Measurements from ENCODE around the gene ZNF502.
"Not testable (repeated sequence)": the region's sequence is repeated elsewhere in the genome, so short reads cannot be mapped to it uniquely, and the experiment has no call there.

Gene ZNF502

GRCh38 chr3:44712455-44713075 is at the start of gene ZNF502:
Gene ZNF502 (plus strand): TSS chr3:44712660. CDS start chr3:44720262, 7,602 bp downstream.
- peak; percentile 77 for DNase-seq

GRCh38 chr3:44665173-44665572 is 47.3 kb upstream of the ZNF502 start:
- DNase-seq, result no peak

- DNase-seq, result no peak
These were observed 46.1 kb upstream of the ZNF502 start for GRCh38 chr3:44666346-44666745.

- no peak for DNase-seq
These were observed 42.7 kb upstream of the ZNF502 start for GRCh38 chr3:44669760-44670159.

GRCh38 chr3:44673466-44673865 is 39.0 kb upstream of the ZNF502 start:
- not testable (repeated sequence) for DNase-seq

- DNase-seq, result no peak
These were observed 38.2 kb upstream of the ZNF502 start for GRCh38 chr3:44674211-44674610.

GRCh38 chr3:44678480-44679116 is 33.9 kb upstream of the ZNF502 start:
- no peak for DNase-seq

- no peak for DNase-seq
These were observed 31.5 kb upstream of the ZNF502 start for GRCh38 chr3:44680921-44681455.

GRCh38 chr3:44682182-44682896 is 30.1 kb upstream of the ZNF502 start:
- no peak for DNase-seq

- DNase-seq, result peak; percentile 74
These were observed 27.2 kb upstream of the ZNF502 start for GRCh38 chr3:44685128-44685800.

- no peak for DNase-seq
These were observed 24.6 kb upstream of the ZNF502 start for GRCh38 chr3:44687898-44688297.

GRCh38 chr3:44721231-44722102 is 9.0 kb downstream of the ZNF502 start:
- DNase-seq, result no peak

GRCh38 chr3:44722103-44722401 is 9.6 kb downstream of the ZNF502 start:
- DNase-seq, result no peak

- DNase-seq, result peak; percentile 92
These were observed 17.0 kb downstream of the ZNF502 start, which contains the start of gene ZNF501 for GRCh38 chr3:44729384-44729910. Gene ZNF501 (plus strand): TSS chr3:44729635. CDS start chr3:44734422, 4,787 bp downstream.

GRCh38 chr3:44734646-44735168 is 22.2 kb downstream of the ZNF502 start:
- DNase-seq, result no peak

GRCh38 chr3:44761101-44761423 is 48.6 kb downstream of the ZNF502 start:
- no peak for DNase-seq

GRCh38 chr3:44761424-44762169 is 49.1 kb downstream of the ZNF502 start, which contains the start of the genes KIAA1143 and KIF15:
Gene KIAA1143 (minus strand): TSS chr3:44761619. CDS start chr3:44761602, 17 bp downstream.
Gene KIF15 (plus strand): TSS chr3:44761794. CDS start chr3:44761866, 72 bp downstream.
- peak; percentile 100 for DNase-seq

- DNase-seq, result no peak
These were observed 49.8 kb downstream of the ZNF502 start for GRCh38 chr3:44762170-44762677.

GRCh38 chr3:44762690-44763089 is 50.2 kb downstream of the ZNF502 start:
- DNase-seq, result no peak

- DNase-seq, result no peak
These were observed 51.8 kb downstream of the ZNF502 start for GRCh38 chr3:44764248-44764647.
